HG03565 (cell line): Measurements from ENCODE around the gene CD8B2.
"Not testable (repeated sequence)": the region's sequence is repeated elsewhere in the genome, so short reads cannot be mapped to it uniquely, and the experiment has no call there.

Experiments used
- ATAC-seq: cut with Tn5 transposase; IDR thresholded peaks from one replicate; pipeline ENCODE4 v1.9.1; 2021; ENCODE audit warnings: mild to moderate bottlenecking, moderate library complexity; ENCODE audit not compliant: unreplicated experiment

Gene CD8B2

DNA sequence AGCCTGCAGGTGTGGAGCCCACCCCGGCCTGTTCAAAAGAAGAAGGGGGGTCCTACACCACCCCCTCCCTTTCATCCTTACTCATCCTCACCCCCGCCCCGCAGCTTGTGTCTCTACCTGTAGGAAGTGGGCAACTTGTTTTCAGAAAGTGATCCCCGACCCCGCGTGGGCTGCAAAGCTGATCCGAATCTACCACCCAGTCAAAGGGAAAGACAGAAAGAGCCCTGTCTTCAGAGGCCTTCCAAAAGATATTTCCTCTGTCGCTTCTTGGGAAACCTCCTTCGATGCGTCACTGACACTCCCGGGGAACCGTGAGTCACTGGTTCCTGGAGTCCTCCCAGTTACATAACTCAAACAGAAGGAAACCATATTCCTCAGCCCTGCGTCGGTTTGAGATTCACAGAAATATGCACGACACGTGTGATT, 24.3 kb downstream of the CD8B2 start:
- not testable (repeated sequence) for ATAC-seq

DNA sequence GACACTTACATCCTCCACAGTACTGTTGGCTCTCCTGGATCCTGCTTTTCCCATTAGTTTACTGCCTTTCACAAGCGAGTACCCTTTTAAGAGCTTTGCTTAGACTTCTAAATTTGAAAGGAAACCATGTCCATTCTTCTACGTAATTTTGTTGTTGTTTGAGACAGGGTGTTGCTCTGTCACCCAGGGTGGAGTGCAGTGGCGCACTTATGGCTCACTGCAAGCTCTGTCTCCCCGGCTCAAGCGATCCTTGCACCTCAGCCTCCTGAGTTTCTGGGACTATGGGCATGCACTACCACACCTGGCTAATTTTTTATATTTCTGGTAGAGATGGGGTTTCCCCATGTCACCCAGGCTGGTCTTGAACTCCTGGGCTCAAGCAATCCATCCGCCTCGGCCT, 24.8 kb downstream of the CD8B2 start:
- ATAC-seq = not testable (repeated sequence)

DNA sequence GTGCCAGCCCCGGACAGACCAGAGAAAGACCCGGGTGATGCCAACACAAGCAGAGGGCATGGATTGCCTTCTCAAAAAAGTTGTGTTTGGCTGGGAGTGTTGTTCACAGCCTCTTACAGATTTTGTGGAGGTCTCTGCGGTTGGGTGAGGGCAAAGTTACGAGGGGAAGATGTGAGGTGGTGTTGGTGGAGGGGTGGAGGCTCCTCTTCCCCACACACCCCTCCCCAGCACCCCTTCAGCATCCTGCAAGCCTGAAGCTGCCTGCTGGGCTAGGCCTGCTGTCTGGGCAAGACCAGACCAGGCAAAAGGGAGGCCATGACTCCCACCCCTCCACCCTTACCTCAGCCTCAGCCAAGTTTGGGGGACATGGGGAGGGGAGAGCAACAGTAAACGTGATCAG, 26.2 kb downstream of the CD8B2 start:
- not testable (repeated sequence) for ATAC-seq

GRCh38 chr2:106514827-106515226, 27.7 kb downstream of the CD8B2 start:
- not testable (repeated sequence) for ATAC-seq

DNA sequence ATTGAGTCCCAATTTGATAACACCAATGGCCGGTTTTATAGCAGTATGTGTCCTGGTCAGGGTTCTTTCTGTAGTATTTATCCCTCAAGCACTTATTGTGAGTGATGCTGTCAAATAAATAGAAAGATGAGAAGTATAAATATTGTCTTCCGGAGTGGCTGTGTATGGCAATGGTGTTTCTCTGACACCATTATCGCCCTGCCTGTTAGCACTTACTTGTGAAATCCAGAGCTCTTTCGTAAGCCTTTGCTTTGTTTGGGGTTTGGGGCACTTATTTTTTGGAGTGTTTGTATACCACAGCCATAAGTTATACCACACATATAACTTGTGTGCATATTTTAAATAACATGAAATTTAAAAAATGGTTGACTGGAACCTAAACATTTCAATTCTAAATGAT, 29.3 kb downstream of the CD8B2 start:
- no peak for ATAC-seq

GRCh38 chr2:106516864-106517263, 29.7 kb downstream of the CD8B2 start:
- no peak for ATAC-seq

GRCh38 chr2:106517329-106517728, 30.2 kb downstream of the CD8B2 start:
- no peak for ATAC-seq

GRCh38 chr2:106519767-106520166, 32.6 kb downstream of the CD8B2 start:
- ATAC-seq = no peak

GRCh38 chr2:106521016-106521415, 33.9 kb downstream of the CD8B2 start:
- no peak for ATAC-seq

DNA sequence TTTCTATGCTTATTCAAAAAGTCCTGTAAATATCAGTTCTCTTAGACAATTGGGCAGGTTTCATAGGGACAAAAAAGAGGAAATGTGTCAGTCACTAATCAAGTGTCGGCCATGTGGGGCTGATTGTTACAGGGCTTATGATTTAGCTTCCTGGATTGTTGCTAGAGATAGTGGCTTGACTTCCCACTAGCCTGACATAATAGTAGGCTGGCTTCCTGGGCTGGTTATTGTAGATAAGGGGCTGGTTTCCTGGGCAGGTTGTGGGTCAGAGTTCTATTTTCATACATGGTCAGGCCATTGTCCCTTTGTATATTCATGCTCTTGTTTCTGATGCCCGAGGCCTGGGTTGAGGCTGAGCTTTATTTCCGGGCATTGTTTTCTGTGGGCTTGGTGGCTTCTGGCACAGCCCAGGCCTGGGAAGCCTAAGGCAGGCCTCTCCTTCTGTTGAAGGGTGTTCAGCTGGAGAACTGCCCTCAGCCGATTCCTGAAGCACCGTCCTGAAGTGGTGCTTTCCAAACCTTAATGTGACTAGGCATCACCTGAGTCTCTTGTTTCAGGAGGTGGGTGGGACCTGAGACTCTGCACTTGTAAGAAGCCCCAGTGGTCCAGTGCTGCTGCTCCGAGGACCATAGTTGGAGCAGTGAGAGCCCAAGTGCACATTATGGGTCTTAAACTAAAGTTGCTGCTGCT, 37.0 kb downstream of the CD8B2 start:
- ATAC-seq = no peak

DNA sequence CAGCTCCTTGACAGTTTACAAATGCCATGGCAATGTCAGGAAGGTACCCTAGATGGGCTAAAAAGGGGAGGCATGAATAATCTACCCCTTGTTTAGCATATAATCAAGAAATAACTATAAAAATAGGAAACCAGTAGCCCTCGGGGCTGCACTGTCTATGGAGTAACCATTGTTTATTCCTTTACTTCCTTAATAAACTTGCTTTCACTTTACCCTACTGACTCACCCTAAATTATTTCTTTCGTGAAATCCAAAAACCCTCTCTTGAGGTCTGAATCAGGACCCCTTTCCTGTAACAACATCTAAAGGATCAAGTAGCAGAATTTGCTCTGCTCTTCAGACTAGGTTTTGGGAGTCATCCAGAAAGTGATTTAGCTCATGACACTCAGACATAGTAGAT, 43.7 kb downstream of the CD8B2 start:
- no peak for ATAC-seq

- no peak for ATAC-seq
Measured at GRCh38 chr2:106531676-106532214, 44.6 kb downstream of the CD8B2 start.

- ATAC-seq = no peak
Measured at GRCh38 chr2:106532236-106532635, 45.1 kb downstream of the CD8B2 start.

GRCh38 chr2:106534471-106534870, 47.3 kb downstream of the CD8B2 start:
- ATAC-seq = no peak

- ATAC-seq = no peak
Measured at GRCh38 chr2:106536490-106536889, 49.3 kb downstream of the CD8B2 start.

DNA sequence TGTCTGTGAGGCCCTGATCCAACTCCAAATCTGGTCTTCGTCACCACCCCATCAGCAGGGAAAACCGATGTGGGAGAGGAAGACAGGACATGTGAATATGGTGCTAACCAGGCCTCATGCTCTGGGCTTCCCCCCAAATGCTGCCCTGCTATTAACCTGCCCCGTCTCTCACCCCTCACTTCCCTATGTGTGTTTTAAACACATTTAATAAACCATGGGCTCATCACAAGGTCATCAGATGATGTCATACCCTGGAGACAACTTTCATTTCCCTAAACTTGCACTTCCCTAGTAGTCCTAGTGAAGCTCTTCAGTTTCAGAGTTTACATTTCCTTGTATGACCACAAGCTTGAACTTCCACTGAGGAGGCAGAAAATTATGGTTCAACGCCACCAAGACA, 49.9 kb downstream of the CD8B2 start:
- ATAC-seq = peak; percentile 59

DNA sequence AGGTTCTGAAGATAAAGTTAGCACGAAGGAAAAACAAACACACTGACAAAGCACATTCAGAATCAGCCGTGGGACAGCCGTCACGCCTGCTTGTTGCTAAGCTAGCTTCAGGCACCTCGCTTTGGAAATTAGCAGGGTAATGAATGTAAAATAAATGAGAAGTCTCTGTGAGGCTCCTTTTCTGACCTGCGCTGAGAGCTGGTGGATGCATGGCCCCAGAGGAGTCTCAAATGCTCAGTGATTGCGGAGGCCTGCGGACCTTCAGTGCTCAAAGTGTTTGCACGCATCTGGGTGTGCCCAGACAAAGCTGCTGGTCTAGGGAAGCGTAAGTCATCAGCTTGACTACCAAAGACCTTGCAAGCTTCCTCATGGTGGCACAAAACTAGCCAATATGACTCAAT, 50.6 kb downstream of the CD8B2 start:
- no peak for ATAC-seq

DNA sequence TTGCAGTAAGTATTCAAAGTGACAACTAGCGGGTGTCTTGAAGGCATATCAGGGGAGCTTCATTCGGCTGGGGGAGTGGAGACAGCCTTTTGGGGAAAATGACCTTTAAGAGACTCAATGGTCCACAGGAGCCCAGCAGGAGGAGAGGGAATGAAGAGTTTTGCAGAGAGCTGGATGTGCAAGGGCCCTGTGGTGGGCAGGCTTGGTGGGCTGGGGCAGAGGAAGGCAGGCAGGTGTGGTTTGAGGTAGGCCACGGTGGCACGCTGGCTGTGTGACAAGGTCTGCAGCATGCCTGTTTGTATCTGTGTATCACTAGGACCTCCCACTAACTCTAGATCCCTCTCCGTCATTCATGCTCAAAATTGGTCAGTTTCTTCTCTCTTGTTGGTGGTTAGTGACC, 53.7 kb downstream of the CD8B2 start:
- ATAC-seq = no peak

GRCh38 chr2:106541333-106541732, 54.2 kb downstream of the CD8B2 start:
- ATAC-seq = no peak

DNA sequence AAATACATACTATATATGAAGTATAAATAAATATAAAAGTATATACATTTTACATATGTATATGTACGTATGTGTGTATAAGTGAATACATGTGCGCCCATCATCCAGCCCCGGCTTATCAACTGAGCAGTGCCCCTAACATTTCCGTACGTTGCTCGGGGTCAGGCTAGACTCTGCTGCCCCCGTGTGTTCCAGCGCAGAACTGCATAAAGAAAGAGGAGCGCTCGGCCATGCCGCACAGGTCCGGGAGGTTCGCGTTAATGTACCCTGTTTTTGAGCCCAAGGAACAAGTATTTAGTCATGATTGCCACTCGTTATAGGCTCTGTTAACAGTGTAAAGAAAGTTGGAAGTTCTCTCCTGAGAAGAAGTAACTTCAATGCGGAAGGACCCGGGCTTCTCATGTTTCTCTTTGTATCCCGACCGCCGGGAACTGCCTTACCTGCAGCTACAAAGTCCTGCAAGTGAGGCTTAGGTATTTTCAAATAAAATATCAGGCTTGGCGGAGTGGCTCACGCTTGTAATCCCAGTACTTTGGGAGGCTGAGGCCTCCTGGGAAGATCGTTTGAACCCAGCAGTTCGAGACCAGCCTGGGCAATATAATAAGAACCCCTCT, 55.7 kb downstream of the CD8B2 start:
- ATAC-seq = peak; percentile 95

GRCh38 chr2:106545007-106545406, 57.8 kb downstream of the CD8B2 start:
- ATAC-seq = no peak

DNA sequence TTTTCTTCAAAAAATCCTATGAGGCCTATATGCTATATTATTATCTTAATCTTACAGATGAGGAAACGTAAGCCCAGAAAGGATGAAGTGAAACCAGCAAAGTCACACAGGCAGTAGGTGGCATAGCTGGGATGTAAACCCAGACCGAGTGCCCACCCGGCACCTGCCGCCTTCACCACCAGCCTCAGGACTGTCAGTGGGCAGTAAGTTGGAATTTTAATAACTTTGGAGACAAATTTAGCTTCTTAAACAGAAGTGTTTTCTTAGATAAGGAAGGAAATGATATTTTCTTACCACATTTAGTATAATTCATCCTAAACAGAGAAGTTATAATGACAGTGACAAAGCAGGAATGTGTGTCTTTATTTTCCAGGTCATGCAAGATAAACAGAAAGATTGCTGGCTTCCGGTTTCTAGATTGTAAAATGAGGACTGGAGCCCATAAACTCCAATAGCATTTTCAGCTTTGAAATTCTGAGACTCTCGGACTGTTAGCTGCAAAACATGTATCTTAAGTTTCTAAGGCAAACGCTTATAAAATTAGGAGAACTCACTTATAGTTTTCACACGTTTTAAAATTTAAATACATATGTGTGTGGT, 59.3 kb downstream of the CD8B2 start:
- ATAC-seq = no peak
